ENCODE results near the gene BCAS3.
A peak's percentile ranks its signal among the peaks of the same experiment; 100 is the strongest.

The BCAS3 gene

DNA sequence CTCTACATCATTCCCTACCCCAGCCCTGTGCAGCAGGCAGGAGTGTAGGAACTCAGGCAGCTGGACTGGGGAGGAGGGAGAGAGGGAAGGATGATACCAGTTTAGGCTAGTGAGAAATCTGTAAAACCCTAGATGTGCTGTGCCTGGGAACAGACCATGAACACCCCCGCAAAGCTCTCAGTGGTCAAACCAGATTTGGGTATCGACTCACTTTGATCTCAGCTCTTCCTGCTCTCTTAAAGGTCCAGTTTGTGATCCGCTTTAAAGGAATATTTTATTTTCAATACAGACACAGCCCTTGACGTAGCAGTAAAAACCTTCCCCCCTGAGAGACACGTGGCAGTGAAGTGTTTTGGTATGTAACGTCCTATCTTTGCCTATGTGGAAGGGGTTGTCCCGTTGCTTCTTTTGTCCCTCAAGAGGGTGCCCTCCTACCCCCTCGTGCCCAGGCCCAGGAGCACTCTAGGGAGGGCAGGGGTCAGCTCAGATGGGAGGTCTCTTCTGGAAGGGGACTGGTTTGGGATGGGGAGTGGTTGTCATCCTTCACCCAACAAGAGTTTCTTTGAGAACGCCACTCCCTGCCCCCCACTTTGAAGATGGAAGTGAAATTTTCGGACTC is 702.7 kb downstream of the BCAS3 start:
- no peak for DNase-seq

- DNase-seq = no peak
Measured at GRCh38 chr17:61380836-61381525, 703.3 kb downstream of the BCAS3 start.

- no peak for DNase-seq
Measured at GRCh38 chr17:61381537-61381936, 703.9 kb downstream of the BCAS3 start.

DNA sequence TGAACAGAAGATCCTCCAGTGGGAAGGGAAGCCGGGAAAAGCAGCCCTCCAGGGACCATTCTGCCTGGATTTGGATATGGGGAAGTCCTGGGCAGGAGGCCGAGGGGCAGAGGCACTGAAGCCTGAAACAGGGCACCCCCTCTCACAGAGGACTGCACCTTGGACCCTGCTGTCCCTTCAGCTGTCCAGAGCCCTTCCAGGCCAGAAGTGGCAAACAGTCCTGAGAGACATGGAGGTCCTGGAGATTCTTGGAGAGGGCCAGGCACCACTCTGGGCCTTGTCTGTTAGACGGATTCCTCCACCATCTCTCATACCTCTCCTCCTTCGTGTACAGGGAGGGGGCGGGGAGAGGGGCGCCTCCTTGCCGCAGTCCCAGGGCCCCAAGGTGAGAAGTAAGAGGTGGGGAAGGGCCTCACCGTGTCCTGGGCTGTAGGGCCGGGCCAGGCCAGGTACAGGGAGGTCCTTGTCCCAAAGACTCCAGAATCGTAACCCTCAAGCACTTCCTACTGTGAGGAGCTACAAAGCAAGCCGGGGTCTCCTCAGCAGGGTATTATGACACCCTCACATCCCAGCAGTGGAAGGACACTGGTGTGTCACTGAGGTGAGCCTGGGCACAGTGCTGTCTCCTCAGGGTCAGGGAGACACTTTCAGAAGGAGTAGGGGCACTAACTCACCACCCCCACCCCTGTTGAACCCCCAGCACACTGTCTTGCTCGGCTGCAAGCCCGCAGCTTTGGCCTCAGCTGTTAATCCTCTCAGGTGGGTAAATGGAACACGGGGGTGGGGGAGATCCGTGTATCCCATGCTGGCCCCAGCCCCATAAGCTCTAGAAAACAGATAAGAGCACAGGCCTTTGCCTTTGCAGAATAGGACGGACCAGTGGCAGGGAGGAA is 705.4 kb downstream of the BCAS3 start:
- no peak for DNase-seq

- DNase-seq = no peak
Measured at GRCh38 chr17:61383689-61384201, 706.1 kb downstream of the BCAS3 start.

DNA sequence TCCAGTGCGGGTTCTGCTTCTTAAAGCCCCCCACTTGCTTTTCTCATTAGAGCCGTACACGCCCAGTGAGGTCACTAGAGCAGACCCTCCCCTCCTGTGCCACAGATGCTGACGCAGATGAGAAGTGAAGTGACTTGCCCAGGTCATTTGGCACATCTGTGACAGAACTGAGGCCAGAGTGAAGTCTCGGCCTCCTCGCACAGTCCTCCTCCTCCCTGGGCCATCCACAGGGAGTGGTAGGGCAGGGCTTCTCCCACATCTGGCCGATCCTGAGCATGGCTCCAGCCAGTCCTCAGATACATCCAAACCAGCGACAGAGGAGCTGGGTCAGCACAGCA is 706.7 kb downstream of the BCAS3 start:
- no peak for DNase-seq

DNA sequence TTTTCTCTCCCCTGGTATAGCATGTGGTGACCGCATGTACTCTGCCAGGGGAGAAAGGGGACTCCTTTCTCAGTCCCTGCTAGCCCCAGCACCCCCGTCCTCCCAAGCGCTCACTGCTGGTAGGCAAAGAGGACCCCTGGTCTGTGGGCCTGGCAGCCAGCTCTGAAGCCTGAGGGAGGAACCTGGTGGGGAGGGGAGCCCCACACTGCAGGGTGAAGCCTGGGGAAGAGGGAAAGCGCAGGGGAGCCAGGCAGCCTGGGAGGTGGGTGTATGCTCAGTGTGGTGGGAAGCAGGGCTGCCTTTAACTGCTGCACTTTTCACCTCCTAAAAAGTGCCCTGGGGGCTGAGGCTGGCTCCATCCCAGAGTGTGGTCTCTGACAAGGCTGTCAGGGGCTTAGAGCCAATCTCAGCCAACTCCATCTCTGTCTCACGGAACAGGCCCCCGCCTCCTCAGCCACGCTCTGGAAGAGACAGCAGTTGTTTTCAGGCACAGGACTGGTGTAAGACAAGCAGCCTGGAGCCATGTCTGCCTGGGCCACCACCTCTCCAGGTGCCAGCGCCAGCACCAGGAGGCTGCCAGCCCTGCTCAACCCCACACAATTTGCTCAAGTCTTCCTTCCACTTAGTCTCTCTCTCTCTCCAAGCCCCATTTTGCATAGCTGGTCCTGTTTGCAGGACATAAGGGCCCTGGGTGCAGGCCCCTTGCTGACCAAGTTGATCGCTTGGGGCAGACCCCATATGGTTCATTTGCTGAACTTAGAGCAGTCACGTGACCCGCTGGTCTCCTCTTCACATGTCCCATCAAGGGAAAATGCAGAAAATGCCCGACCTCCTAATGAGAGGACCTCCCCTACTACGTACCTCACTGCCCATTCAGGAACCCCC is 707.3 kb downstream of the BCAS3 start:
- no peak for DNase-seq

DNA sequence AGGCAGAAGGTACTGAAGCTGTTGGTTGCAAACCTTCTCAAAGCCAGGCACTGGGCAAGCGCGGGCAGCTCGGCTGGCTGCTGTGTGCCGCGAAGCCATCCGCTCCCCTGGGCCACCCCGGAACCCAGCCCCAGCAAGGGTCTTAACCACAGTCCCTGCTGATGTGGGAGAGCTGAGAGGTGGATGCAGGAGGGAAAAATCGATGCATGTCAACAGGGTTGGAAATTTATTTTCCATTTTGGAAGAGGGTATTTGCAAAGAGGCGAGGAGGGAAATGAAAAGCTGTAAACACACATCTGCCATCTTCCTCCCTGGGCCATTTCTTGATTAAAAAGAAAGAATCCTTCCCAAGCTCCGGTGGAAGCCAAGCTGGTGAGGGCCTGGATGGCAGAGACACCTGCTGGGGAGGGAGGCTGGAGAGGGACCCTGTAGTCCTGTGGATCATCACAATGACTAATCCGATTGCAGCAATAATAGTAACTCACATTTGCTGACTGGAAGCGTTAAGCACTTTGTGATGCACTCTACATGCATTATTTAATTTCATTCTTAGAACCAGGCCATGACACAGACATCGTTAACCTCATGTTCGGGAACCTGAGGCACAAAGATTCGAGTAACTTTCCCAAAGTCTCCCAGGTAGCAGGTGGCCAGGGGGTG is 708.1 kb downstream of the BCAS3 start:
- DNase-seq = no peak

DNA sequence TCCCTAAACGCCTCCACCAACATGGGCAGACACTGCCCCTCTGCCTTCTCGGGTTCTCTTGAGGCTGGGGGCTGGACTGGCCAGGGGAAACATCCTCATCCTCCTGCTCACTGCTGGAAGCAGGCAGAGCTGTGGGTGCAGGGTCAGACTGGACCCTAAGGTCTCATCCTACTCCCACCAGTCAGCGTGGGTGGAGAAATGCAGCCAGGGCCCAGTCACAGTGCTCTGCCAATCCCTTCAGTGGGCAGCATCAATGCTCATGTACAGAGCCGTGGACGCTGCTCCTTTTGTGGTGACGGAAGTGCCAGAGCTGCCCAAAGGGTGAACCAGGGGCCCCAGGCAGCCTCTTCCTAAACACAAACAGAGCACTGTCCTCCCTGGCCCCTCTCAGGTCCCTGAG is 708.6 kb downstream of the BCAS3 start:
- no peak for DNase-seq

DNA sequence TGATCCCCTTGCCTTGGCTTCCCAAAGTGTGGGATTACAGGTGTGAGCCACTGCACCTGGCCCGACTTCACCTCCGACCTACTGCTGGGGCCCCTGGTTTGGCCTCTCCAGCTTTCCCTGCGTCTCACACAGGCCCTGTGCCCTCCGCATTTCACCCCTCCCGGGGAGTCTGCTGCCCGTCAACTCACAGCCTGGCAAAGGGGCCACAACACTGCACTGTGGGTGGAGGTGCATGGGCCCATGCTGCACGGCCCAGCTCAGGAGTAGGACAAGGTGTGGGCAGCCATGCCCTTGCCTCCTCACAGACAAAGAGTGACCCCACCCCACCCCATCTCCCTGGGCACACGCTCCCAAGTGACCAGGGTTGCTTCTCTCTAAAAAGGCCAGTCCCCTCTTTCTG is 709.4 kb downstream of the BCAS3 start:
- no peak for DNase-seq

- no peak for DNase-seq
Measured at GRCh38 chr17:61387511-61388305, 710.1 kb downstream of the BCAS3 start.

GRCh38 chr17:61388561-61389356 is 711.1 kb downstream of the BCAS3 start:
- no peak for DNase-seq

GRCh38 chr17:61389670-61390478 is 712.2 kb downstream of the BCAS3 start:
- DNase-seq = peak; percentile 46

- DNase-seq = no peak
Measured at GRCh38 chr17:61390479-61390791, 712.8 kb downstream of the BCAS3 start.

DNA sequence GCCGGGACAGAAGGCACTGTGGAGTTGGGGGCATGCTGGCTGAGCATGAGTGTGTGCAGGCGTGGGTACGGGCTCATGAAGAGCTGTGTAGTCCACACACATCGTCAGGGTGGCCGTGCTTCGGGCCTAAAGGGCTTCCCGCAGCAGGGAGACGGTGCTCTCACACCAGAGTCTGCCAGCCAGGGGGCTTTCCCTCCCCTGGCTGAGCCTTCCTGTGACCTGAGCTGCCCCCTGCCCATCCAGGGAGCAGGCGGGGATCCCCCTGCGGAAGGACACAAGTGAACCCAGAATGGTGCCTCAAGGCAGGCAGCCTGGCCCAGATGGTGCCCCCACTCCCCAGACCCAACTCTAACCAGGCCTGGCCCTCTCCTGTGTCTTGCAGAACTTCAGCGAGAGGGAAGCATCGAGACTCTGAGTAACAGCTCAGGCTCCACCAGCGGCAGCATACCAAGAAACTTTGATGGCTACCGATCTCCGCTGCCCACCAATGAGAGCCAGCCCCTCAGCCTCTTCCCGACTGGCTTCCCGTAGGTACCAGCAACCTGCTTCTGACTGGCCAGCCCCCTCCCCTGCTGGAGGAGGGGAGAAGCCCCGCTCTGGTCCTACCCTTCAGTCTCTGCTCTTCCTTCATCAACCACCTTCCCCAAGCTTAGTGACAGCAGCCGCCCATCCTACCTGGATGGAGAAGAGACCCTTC is 714.1 kb downstream of the BCAS3 start:
- no peak for DNase-seq

GRCh38 chr17:61392679-61393078 is 715.0 kb downstream of the BCAS3 start:
- no peak for DNase-seq

- DNase-seq = no peak
Measured at GRCh38 chr17:61393550-61393903, 715.9 kb downstream of the BCAS3 start.

DNA sequence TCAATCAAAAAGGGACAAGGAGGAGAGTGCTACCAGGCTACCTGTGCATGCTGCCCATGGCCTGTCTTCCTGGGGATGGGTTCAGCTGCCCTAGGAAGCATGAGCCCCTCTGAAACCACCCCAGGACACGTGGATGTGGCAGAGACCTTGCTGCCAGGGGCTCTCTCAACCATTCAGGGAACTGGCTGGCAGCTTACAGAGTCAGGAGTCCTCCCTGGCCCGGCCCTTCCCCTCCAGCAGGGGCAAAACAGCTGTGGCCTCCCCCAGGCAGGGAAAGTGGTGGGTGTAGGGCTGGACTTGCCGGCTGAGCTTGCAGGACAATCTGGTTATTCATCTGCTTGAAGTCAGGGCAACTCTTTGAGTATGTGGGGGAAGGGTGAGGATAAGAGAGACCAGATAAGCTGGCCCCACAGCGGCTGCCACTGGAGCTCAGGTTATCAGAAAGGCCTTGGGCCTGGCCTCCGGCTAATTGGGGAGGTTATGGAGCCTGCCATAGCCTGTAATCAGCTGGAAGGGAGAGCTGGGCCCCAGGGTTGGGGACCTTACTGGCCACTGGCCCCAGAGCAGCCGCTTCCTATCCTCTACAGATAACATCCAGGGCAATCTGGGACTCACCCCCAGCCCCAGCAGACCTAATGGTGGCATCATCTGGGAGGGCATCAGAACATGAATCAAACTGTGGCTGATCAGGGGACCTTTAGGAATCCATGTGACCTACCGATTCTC is 716.4 kb downstream of the BCAS3 start:
- DNase-seq = no peak

All from activated CD4-positive, alpha-beta T cell treated with anti-CD3 and anti-CD28 coated beads, Interleukin-2, amount 50 U/mL, for 16 hours (primary cell).